Upper lobe of left lung (tissue), 6 donors: ENCODE measurements around the gene LHFPL2. TPM values are rescaled to one million over a fixed set of nuclear protein-coding genes. Genes with fewer than 3 reads are reported as not detected.
A peak's percentile ranks its signal among the peaks of the same experiment; 100 is the strongest.
"Not testable (repeated sequence)": the region's sequence is repeated elsewhere in the genome, so short reads cannot be mapped to it uniquely, and the experiment has no call there.

Experiments
- ATAC-seq, 2 donors: fragments of 200-7000 bp; cut with Tn5 transposase; one replicate each; pipeline ENCODE4 v1.9.1; 2022; ENCODE audit warnings: mild to moderate bottlenecking in 2 of 2, moderate library complexity in 2 of 2; ENCODE audit not compliant: low FRiP score in 2 of 2
- DNase-seq, 2 donors: peaks; one replicate each; pipeline ENCODE4 v3.0.0-alpha.2; 2019 to 2020
- H3K27ac ChIP-seq, 4 donors: fragments of 200-600 bp; sonication (generic); one replicate each; pipeline ENCODE4 v1.5.1; 2016 to 2019
- H3K27me3 ChIP-seq, 4 donors: fragments of 200-600 bp; sonication (generic); one replicate each; pipeline ENCODE4 v1.5.1; 2017 to 2019
- H3K36me3 ChIP-seq, 4 donors: fragments of 200-600 bp; sonication (generic); one replicate each; pipeline ENCODE4 v1.5.1; 2016 to 2019
- H3K4me1 ChIP-seq, 4 donors: fragments of 200-600 bp; sonication (generic); one replicate each; pipeline ENCODE4 v1.5.1; 2018 to 2019
- H3K4me3 ChIP-seq, 4 donors: fragments of 200-600 bp; sonication (generic); one replicate each; pipeline ENCODE4 v1.5.1; 2017 to 2019; ENCODE audit warnings: mild to moderate bottlenecking in 2 of 4, moderate library complexity in 1 of 4
- H3K9me3 ChIP-seq, 4 donors: fragments of 200-600 bp; sonication (generic); one replicate each; pipeline ENCODE4 v1.5.1; 2018 to 2019
- CTCF ChIP-seq, 6 experiments: fragments of 450-650 bp in 4 of 6; fragments of 200-600 bp in 2 of 6; sonication (generic) in 2 of 6; IDR thresholded peaks; one replicate each; pipeline ENCODE4 v1.5.1; 2016 to 2019; ENCODE audit warnings: antibody characterized with exemption in 6 of 6
- EP300 ChIP-seq, 4 donors: sonication (generic); formaldehyde crosslinking; IDR thresholded peaks; one replicate each; pipeline ENCODE4 v1.5.1; 2017; ENCODE audit warnings: antibody characterized with exemption in 4 of 4, control low read depth in 2 of 4
- POLR2A ChIP-seq, 4 donors: fragments of 450-650 bp; IDR thresholded peaks; one replicate each; pipeline ENCODE4 v1.5.1; 2016 to 2017; ENCODE audit warnings: antibody characterized with exemption in 4 of 4, mild to moderate bottlenecking in 2 of 4
- POLR2AphosphoS5 ChIP-seq, 2 donors: sonication (generic); formaldehyde crosslinking; IDR thresholded peaks; one replicate each; pipeline ENCODE4 v1.5.1; 2017; ENCODE audit warnings: antibody characterized with exemption in 2 of 2
- WGBS, 2 donors: methylation state at CpG; one replicate each; pipeline ENCODE4 v1.1.5; 2017 to 2018; 5-methylcytosine and 5-hydroxymethylcytosine counted together
- total RNA-seq, 6 donors: library from RNA; depleted of rRNA in 4 of 6; stranded (reverse); fragments of >200 nt in 4 of 6; gene quantifications; one replicate each; pipeline versions ENCODE4 v1.1.0 to v1.2.1, GENCODE V29; 2016 to 2021
- donor health status: DM: no; HTN: no; CAD: no; lungs with moderate emphysema.
- donor health status: DM: no; HTN: yes; CAD: no; lungs with severe emphysema.

LHFPL2 gene
- total RNA-seq, 6 donors from 2014 or later, result 17.3 to 69.5 (median 32.9) TPM

- Histone ChIP-seq H3K4me3 (no peak overlapping the region), H3K9me3 (peaks cover 0 to 3% (median 0%) of the 10 kb centered on the region in 4 donors), H3K4me1 (peaks cover 0 to 14% (median 0%) of the 10 kb centered on the region in 4 donors), H3K36me3 (no peaks in the 10 kb centered on the region), H3K27ac (no peak overlapping the region), H3K27me3 (no peaks in the 10 kb centered on the region)
- no peak for DNase-seq
- WGBS, 2 donors, result 74% methylated on average over 4 of the region's 4 CpGs
- ATAC-seq, result no peak
- no peak for TF ChIP-seq POLR2AphosphoS5 (IDR thresholded peaks at IDR 0.05)
- TF ChIP-seq POLR2A (IDR thresholded peaks at IDR 0.05), result no peak
- no peak for TF ChIP-seq CTCF (IDR thresholded peaks at IDR 0.05)
- TF ChIP-seq EP300 (IDR thresholded peaks at IDR 0.05), result no peak
Measured at GRCh38 chr5:78690253-78690972, 41.8 kb upstream of the LHFPL2 start.

- no peak for ATAC-seq
- TF ChIP-seq CTCF (IDR thresholded peaks at IDR 0.05) (no peak), EP300 (IDR thresholded peaks at IDR 0.05) (no peak), POLR2AphosphoS5 (IDR thresholded peaks at IDR 0.05) (no peak), POLR2A (IDR thresholded peaks at IDR 0.05) (no peak)
- DNase-seq, result no peak
- Histone ChIP-seq H3K36me3 (no peaks in the 10 kb centered on the region), H3K4me3 (no peak overlapping the region), H3K27ac (no peak overlapping the region), H3K9me3 (peaks cover 0 to 3% (median 0%) of the 10 kb centered on the region in 4 donors), H3K4me1 (peaks cover 0 to 14% (median 0%) of the 10 kb centered on the region in 4 donors), H3K27me3 (no peaks in the 10 kb centered on the region)
- WGBS, 2 donors, result 88 to 96% methylated on average over 3 of the region's 3 CpGs
Measured at GRCh38 chr5:78689540-78690252, 41.1 kb upstream of the LHFPL2 start.

GRCh38 chr5:78687514-78687913, 38.9 kb upstream of the LHFPL2 start:
- not testable (repeated sequence) for H3K36me3 ChIP-seq, H3K4me3 ChIP-seq, DNase-seq, H3K27ac ChIP-seq, ATAC-seq, H3K27me3 ChIP-seq, H3K9me3 ChIP-seq
- peaks cover 0 to 14% (median 0%) of the 10 kb centered on the region in 4 donors for H3K4me1 ChIP-seq
- 96 to 97% methylated on average over 4 of the region's 4 CpGs for WGBS, 2 donors

GRCh38 chr5:78683905-78684304, 35.3 kb upstream of the LHFPL2 start:
- not testable (repeated sequence) for DNase-seq, H3K27ac ChIP-seq, H3K27me3 ChIP-seq, H3K4me3 ChIP-seq, H3K4me1 ChIP-seq, H3K36me3 ChIP-seq, H3K9me3 ChIP-seq, ATAC-seq
- 96% methylated on average over 5 of the region's 5 CpGs for WGBS, 2 donors

- TF ChIP-seq EP300 (IDR thresholded peaks at IDR 0.05) (no peak), POLR2AphosphoS5 (IDR thresholded peaks at IDR 0.05) (no peak)
- H3K4me3 ChIP-seq, result no peak overlapping the region
- no peaks in the 10 kb centered on the region for H3K9me3 ChIP-seq
- ATAC-seq (no peak), DNase-seq (no peak)
- no peak overlapping the region for H3K27ac ChIP-seq
- WGBS, 2 donors, result 94 to 95% methylated on average over 5 of the region's 5 CpGs
- no peaks in the 10 kb centered on the region for H3K4me1 ChIP-seq
- H3K27me3 ChIP-seq, result no peaks in the 10 kb centered on the region
- no peaks in the 10 kb centered on the region for H3K36me3 ChIP-seq
Measured at GRCh38 chr5:78679905-78680304, 31.3 kb upstream of the LHFPL2 start.

- TF ChIP-seq EP300 (IDR thresholded peaks at IDR 0.05) (no peak), CTCF (IDR thresholded peaks at IDR 0.05) (peak in 1 of 6 experiments; percentile 5), POLR2AphosphoS5 (IDR thresholded peaks at IDR 0.05) (peak in 1 of 2 donors; percentile 18)
- no peaks in the 10 kb centered on the region for H3K36me3 ChIP-seq
- WGBS, 2 donors, result 60 to 67% methylated on average over 6 of the region's 6 CpGs
- H3K9me3 ChIP-seq, result no peaks in the 10 kb centered on the region
- DNase-seq (peak in 1 of 2 donors; percentile 29), ATAC-seq (peak; percentile 79 to 91)
- H3K4me1 ChIP-seq, result no peaks in the 10 kb centered on the region
- peak overlapping the region in 3 of 4 donors; percentile 13 to 36 (median 23) for H3K27ac ChIP-seq
- no peaks in the 10 kb centered on the region for H3K27me3 ChIP-seq
- H3K4me3 ChIP-seq, result no peak overlapping the region
Measured at GRCh38 chr5:78677777-78678668, 29.5 kb upstream of the LHFPL2 start.
